Measurements from ENCODE around the gene SCP2.

SCP2 gene

GRCh38 chr1:53093778-53094532, 166.9 kb downstream of the SCP2 start:
- H3K27me3 ChIP-seq (ENCODE audit: control insufficient read depth in 2 of 2, insufficient read depth in 2 of 2, low read length in 2 of 2) = no peaks in the 10 kb centered on the region
- peaks cover 0 to 4% of the 10 kb centered on the region in 2 donors for H3K9me3 ChIP-seq (ENCODE audit: control insufficient read depth in 2 of 2, low read length in 2 of 2)
- no peak overlapping the region for H3K9ac ChIP-seq (ENCODE audit: low read depth in 1 of 2, low read length in 2 of 2)
- H3K4me3 ChIP-seq (ENCODE audit: low read length in 2 of 2) = no peak overlapping the region
- H3K4me1 ChIP-seq (ENCODE audit: control insufficient read depth in 2 of 2, insufficient read depth in 2 of 2, low read length in 2 of 2) = peaks cover 6 to 10% of the 10 kb centered on the region in 2 donors
- H3K27ac ChIP-seq (ENCODE audit: low read depth in 2 of 2, low read length in 2 of 2) = no peak overlapping the region
- H3K36me3 ChIP-seq (ENCODE audit: control insufficient read depth in 2 of 2, insufficient read depth in 2 of 2, low read length in 2 of 2) = no peaks in the 10 kb centered on the region

- Histone ChIP-seq H3K9me3 (ENCODE audit: control insufficient read depth in 2 of 2, low read length in 2 of 2) (peaks cover 0 to 4% of the 10 kb centered on the region in 2 donors), H3K9ac (ENCODE audit: low read depth in 1 of 2, low read length in 2 of 2) (no peak overlapping the region), H3K4me1 (ENCODE audit: control insufficient read depth in 2 of 2, insufficient read depth in 2 of 2, low read length in 2 of 2) (peaks cover 6 to 7% of the 10 kb centered on the region in 2 donors), H3K4me3 (ENCODE audit: low read length in 2 of 2) (no peak overlapping the region), H3K36me3 (ENCODE audit: control insufficient read depth in 2 of 2, insufficient read depth in 2 of 2, low read length in 2 of 2) (no peaks in the 10 kb centered on the region), H3K27me3 (ENCODE audit: control insufficient read depth in 2 of 2, insufficient read depth in 2 of 2, low read length in 2 of 2) (no peaks in the 10 kb centered on the region), H3K27ac (ENCODE audit: low read depth in 2 of 2, low read length in 2 of 2) (no peak overlapping the region)
These were observed 167.4 kb downstream of the SCP2 start for GRCh38 chr1:53094533-53094919.

Measured in mucosa of rectum (tissue), 2 donors.